Right hindlimb (tissue), 1 donor: ENCODE data around the gene IGFBPL1.
"Not testable (repeated sequence)": the region's sequence is repeated elsewhere in the genome, so short reads cannot be mapped to it uniquely, and the experiment has no call there.

ENCODE experiments used
- DNase-seq: peaks from one replicate; pipeline ENCODE4 v3.0.0-alpha.2; 2018

IGFBPL1 gene, protein sequence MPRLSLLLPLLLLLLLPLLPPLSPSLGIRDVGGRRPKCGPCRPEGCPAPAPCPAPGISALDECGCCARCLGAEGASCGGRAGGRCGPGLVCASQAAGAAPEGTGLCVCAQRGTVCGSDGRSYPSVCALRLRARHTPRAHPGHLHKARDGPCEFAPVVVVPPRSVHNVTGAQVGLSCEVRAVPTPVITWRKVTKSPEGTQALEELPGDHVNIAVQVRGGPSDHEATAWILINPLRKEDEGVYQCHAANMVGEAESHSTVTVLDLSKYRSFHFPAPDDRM

DNA sequence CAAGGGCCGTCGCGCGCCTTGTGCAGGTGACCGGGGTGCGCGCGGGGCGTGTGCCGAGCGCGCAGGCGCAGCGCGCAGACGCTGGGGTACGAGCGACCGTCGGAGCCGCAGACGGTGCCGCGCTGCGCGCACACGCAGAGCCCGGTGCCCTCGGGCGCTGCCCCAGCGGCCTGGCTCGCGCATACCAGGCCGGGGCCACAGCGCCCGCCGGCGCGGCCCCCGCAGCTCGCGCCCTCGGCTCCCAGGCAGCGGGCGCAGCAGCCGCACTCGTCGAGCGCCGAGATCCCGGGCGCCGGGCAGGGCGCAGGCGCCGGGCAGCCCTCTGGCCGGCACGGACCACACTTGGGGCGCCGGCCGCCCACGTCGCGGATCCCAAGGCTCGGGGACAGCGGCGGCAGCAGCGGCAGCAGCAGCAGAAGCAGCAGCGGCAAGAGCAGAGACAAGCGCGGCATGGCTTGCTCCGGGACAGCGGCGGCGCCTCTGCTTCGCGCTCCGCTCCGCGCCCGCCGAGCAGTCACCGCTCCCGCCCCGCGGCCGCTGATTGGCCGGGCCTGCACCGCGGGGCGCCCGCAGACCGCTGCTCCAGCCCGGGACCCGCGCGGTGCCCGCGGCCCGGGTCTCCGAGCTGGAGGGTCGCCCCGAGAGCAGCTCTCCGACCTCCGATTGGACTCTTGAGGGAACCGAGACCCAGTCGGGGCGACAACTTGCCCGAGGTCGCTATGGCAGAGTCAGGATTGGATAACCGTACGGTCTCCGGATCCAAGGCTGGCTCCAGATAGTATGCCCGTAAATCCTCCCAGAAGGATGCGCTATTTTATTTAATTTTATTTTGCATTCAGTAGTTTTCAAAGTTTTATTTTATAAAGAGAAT is at the start of gene IGFBPL1:
TSS of gene IGFBPL1 (minus strand) at position 482 of the 871 bp plus-strand sequence. CDS start at position 452, 30 bp downstream.
- no peak for DNase-seq

DNA sequence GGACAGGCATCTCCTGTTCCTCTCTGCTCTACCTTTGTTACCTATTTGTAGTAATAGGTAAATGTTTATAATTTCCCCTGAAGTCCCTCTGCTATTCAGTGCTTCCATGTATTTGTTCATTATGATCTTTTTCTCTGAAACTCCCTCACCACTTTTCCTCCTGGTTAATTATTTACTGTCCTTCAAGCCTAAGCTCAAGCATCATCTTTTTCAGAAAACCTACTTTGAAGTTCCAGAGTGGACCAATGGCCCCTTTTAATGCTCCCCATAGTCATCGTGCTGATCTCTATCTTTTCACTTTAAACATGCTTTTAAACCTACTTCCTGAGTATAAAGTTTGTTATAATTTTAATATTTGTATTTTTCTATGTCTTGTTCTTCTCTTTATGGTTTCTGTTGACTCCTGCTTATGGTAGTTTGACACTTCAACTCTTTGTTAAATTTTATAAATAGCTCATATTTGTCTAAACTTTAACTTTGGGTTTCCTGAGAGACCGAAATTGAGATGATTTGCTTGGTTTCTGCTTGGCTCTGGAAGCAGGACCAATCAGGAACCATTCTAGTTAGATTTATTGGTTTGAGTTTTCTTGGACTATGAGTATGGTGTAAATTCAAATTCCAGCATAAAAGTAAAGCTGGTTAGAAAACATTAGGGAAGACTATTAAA is 48.5 kb upstream of the IGFBPL1 start:
- not testable (repeated sequence) for DNase-seq

DNA sequence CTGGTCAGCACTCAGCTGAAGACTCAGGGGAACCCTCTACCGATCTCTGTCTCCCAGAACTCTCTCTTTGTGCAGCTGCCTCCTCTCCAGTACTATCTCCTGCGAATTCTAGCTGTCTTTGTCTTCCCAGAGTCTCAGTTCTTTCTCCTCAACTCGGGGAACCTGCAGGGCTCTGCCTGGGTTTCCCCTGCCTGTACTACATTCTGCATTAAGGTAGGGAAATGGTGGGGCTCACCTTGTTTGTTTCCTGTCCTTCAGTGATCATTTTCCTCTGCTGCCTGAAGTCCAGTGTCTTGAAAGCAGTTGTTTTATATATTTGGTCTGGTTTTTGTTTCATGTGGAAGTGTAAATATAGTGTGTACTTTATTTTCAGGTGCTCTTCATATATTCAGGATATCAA is 43.1 kb upstream of the IGFBPL1 start:
- no peak for DNase-seq

DNA sequence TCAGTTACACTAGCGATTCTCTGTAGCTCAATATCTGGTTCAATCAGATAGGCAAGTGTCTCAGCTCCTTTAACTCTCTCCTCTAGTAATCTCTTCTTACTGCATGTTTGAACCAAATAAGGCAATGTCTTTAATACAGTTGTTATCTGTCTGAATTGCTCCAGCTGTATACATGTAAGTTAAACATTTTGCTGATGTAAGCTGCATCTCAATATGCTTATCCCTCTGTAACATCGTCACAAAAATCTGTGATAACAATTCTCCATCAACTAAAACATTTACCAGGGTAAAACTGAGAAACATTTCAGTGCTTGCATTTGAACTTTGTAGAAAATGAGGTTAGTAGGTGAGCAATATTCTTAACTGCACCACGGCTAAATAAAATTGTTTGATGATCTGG is 29.6 kb upstream of the IGFBPL1 start:
- DNase-seq: no peak

DNA sequence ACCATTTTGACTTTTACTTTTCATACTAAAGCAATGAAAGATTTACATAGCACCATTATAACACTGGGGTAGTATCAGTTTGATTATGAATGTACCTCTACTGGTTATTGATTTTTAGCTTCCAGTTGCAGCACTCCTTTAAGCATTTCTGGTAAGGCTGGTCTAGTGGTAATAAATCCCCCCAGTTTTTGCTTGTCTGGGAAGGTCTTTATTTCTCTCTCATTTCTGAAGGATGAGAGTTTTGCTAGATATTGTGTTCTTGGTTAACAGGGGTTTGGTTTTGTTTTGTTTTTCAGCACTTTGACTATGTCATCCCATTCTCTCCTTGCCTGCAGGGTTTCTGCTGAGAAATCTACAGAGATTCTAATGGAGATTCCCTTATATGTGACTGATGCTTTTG is 26.9 kb upstream of the IGFBPL1 start:
- no peak for DNase-seq

DNA sequence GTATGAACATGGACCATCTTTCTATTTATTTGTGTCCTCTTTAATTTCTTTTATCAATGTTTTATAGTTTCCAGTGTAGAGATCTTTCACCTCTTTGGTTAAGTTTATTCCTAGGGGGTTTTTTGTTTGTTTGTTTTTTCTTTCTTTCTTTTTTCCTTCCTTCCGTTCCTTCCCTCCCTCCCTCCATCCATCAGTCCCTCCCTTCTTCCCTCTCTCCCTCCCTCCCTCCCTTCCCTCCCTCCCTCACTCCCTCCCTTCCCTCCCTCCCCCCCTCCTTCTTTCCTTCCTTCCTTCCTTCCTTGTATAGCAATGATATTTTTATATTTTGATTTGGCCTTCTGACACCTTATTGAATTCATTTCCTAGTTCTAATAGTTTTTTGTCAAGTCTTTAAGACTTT is 23.4 kb upstream of the IGFBPL1 start:
- DNase-seq: no peak

DNA sequence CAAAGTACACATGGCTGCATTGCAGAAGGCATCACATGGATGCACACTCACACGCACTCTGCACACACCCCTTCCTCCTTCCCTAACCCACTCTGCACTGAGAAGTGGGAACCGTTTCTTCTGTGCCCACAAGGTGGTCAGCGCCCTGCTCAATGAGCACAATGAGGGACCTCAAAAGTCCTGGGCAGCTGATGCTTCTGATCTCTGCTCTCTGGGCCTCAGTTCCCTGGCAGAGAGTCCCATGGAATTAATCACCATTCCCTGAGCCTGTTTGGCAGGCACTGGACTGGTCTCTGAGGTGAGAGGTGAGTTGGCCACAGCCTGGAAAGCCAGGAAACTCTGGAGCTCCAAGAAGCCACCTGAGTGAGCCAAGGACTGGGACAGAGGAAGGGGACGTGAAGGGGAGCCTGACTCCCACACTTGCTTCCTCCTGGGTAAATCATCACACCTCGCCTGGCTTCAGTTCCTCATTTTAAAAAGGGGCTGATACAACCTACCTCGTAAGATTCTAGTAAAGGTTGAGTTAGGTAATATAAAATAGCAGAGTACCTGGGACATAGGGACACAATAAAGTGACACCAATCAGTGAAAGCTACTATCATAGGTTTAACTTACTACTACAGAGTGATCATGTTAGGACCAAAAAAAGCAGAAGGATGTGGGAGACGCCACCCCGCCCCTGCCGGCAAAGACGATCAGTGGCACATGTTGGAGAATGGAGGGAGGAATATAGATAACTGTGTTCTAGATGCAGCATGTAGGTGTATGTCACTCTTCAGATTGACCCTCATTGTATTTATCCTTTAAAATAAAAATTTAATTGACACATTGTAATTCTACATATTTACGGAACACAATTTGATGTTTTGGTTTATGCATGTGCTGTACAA is 21.1 kb upstream of the IGFBPL1 start:
- no peak for DNase-seq

DNA sequence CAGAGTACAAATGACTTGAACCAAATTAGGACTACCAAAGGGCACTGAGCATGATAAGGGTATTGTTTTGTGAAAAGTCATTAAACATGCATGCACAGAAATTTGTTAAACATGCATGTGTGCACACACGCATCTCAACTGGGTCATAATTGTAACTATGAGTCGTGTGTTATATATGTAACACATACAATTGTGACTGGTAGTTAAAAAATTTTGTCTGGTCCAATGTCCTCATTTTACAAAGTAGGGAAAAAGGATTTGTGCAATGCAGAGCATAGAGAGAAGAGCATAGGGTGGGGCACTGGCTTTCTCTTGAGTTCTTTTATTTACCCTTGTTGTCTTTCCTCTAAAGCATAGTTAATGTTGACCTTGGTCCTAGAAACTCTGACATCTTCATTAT is 19.3 kb upstream of the IGFBPL1 start:
- no peak for DNase-seq

DNA sequence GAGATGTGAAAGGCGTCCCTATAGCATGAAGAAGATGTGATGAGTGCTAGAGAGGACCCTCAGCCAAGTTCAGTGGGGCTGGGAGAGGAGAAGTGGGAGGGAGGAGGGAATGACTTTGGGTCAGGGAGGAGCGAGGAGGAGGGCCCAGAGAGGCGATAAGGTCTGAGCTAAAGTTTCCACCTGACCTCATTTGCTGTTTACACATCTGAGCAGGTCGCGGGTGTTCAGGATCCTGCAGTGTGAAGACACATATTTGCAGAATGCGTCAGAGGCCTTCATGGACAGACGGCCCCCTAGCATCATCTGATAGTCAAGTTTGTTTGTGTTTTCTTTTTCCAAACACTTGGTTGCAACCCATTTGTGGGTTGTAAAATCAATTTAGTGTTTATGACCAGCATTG is 18.9 kb upstream of the IGFBPL1 start:
- DNase-seq: no peak

DNA sequence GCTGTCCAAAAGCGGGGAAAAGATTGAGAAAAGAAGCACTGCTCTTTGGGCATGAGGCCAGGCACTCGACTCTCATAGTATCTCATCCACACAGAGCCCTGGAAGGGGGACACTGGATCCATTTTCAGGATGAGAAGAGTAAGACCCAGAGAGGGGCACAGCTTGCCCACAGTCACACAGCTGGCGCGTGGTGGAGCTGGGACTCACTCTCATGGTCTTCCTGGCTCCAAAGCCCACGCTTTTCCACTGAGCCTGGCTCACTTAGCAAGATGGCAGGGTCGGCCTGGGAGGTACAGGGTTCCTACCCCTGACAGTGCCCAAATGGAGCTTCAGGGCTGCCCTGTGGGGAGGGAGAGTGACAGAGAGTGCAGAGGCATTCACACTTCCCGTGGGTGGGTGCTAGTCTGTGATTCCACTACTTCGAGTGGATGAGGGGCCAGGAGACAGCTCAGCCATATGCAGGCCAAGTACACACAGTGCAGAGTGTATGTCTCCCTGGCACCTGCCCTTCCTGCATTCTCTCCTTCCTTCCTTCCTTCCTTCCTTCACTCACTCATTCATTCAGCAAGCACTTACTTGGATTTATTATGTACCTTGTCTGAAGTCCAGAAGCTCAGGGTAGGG is 18.3 kb upstream of the IGFBPL1 start:
- DNase-seq: no peak

DNA sequence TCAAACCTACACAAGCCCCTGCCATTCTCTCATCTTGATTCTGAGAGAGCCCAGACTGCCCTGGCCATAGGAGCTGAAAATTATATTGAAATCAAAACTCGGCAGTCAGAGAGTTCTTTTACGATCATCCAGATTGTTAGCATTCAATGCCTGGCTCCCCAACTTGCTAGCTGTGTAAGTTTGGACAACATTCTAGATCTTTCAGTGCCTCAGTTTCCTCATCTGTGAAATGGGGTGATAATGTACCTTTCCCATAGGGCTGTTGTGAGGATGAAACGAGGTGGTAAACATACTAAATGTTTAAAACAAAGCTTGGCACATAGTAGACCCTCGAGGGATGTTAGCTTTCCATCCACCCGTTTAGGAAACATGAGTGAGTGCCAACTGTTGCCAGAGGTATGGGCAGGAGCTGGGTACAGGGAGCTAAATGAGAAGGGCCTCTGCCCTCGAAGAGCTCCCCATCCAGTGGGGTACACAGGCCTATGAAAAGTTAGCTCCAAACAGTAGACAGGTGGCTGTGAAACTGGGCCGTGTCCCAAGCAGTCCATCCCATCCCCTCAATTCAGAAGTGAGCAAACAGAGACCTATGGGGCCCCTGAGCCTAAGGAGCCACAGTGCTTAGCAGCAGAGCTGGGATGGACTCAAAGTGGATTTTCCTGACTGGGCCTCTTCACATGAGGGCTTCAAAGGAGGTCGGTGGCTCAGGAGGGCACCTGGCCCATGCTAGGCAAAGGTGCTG is 17.3 kb upstream of the IGFBPL1 start:
- DNase-seq: no peak

DNA sequence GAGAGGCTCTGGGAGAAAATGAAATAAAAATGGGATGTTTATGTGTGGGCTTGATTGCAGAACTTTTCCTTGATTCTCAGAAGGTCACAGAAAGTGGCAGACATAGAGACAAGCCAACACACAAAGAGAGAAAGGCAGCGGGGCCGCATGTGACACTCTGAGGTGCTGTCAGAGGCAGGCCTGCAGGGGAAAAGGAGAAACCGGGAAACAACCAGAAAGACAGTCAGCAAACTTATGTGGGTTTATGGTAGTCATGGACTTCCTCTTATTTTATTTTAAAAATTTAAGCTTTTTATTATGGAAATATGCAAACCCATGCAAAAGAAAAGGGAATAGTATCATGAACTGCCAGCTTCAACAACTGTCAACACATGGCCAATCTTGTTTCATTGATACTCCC is 16.3 kb upstream of the IGFBPL1 start:
- DNase-seq: no peak

DNA sequence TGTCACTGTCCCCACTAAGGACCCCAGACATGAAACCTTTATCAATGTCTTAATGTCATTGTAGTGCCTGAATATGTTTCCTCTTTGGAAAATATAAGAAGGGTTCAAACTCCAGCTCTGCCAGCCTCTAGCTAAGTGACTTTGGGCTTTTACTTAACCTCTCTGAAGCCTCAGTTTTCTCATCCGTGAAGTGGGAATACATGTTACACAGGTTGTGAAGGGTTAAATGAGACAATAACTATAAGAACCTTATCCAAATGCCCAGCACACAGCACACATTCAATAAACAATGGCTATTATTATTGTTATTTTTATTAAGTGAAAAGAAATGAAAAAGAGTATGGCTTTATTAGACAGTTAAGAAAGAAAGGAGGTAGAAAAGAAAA is 15.7 kb upstream of the IGFBPL1 start:
- DNase-seq: no peak

DNA sequence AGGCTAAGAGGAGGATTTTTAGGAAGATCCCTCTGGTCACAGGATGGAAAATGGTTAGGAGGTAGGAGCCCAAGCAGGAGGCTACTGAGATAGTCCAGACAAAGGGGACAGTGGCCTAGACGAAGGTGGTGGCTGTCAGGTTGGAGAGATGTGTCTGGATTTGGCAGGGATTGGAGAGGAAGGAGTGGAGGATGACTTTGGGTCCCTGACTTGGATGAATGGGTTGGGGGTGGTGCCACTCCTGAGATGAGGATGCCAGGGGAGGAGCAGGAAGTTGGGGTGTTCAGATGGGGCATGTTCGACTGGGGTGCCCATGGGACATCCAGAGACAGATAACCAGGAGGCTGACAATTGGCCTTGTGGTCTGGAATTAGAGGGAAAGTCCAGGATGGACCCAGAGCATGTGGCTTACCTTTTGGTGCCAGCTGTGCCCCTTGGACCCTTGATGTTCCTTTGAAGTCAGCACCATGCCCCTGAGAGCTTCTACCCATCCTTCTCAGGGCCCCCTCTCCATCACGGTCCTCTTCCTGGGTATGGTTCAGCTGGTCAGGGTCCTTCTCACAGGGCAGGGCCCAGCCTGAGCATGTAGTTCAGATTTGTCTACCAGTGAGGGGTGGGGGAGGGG is 15.1 kb upstream of the IGFBPL1 start:
- no peak for DNase-seq

DNA sequence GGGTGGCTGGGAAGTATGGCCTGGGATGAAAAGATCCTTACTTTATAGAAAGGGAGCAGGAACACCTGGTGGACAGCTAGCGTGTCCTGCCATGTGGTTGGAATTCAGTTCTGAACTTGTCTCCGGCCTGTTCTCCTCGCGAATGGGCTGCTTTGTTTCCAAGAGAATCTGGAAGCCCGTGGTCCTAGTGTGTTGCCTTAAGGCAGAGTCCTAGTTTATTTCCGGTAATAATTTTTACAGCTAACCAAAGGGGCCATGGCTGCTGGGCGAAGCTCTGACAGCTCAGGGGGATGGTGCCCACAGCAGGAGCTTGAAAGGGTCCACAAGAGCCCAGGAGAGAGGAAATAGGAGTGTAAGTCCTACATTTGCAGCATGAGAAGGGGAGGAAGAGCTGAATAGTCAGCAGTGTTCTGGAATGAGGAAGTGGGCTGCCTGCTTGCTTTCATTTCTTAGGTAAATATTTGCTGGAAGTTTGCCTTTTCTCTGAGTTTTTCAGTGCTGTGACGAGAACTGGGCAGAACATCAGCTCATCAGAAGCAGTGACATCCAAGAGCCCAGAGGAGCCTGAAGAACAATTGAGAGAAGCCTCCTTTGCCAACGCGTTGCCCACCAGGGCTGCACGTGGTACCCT is 13.1 kb upstream of the IGFBPL1 start:
- DNase-seq: no peak

DNA sequence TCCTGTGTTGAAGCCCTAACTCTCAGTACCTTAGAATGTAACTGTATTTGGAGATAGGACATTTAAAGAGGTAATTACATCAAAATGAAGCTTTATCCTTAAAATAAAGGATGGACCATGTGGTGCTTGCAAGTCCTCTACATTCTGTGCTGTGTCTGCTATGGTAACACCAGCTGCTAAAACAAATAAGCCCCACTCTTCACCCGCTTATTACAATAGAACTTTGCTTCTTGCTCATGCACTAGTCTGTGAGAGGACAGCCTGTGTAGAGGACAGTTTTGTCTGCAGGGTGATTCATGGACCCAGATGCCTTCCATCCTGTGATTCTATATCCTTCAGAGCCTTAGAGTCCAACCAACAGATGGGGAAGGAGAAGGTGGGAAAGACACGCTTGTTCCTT is 12.5 kb upstream of the IGFBPL1 start:
- no peak for DNase-seq

DNA sequence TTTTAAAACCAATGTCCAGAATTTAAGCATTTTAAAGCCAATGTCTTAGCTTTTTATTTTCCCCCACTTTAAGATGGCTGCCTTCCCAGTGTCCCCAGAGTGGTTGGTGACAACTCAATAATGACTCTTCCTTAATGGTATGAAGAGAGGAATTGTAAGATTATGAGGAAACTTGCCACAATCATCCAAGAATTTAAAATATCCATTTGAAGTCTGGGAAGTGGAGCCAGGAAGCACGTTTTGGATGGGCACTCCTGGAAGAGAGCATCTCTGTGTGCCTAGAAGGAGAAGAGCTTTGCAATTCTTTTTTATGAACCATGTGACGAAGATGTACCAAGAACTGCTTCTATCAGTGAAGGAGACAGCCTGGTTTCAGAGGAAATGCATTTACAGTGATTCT is 11.3 kb upstream of the IGFBPL1 start:
- no peak for DNase-seq

DNA sequence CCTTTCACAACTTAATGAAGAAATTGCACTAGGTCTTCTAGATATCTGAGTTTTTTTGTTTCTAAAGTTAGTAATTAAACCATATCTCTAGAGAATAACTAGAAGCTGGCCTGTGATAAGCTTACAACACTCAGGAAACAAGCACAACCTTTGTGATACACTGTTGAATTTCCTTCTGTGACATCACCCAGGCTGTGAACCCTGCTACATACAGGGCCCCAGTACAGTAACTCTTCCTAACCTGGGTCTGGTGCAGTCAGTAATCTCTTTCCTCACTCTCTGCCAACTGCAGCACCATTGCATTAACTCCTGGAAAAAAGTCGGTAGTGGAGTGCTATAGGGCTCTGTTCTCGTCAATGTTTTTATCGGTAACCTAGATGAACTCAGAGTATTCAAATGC is 10.6 kb upstream of the IGFBPL1 start:
- DNase-seq: no peak

DNA sequence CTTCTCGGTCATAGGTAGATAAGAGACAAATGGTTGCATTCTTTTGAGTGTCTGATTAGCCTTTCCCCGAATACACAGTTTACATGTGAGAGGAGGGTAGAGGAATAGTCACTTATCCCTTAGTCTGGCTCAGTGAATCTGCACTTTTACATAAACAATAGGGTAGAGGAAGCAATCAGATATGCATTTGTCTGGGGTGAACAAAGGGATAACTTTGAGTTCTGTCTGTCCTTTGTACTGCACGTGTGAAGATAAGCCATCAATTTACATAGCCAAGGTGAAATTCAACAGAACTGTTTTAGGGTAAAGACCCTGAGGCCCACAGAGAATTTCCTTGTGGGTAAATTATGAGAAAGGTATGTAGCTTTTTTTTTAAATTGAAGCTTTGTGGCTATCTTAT is 10.1 kb upstream of the IGFBPL1 start:
- no peak for DNase-seq

DNA sequence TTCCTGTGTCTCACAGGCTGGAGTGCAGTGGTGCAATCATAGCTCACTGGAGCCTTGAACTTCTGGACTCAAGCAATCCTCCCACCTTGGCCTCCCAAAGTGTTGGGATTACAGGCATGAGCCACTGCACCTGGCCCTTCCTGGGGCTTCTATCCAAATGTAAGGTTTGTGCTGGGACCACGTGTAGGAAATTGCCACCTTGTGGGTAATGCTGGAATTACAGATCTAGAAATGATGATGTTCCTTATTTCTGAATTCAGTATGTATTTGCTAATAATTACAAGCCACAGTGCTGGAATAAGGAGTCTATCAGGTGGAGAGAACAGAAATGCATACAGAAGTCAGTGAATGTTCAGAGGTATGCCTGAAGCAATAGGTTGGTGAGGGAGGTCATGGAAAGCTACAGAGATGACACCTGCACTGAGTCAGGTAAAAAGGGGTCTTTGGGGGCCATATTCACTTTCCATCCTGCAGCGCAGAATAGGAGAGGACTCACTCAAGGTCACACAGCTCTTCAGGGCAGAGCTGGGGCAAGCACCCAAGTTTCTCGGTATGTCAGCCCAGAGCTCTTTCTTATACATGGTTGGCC is 8.8 kb upstream of the IGFBPL1 start:
- DNase-seq: no peak
